Measurements from ENCODE around the gene GTF2A2. TPM values are rescaled to one million over a fixed set of nuclear protein-coding genes. Genes with fewer than 3 reads are reported as not detected.

Gene GTF2A2
- total and polyA plus RNA-seq, 4 donors, result 11.7 to 101 (median 27.2) TPM

DNA sequence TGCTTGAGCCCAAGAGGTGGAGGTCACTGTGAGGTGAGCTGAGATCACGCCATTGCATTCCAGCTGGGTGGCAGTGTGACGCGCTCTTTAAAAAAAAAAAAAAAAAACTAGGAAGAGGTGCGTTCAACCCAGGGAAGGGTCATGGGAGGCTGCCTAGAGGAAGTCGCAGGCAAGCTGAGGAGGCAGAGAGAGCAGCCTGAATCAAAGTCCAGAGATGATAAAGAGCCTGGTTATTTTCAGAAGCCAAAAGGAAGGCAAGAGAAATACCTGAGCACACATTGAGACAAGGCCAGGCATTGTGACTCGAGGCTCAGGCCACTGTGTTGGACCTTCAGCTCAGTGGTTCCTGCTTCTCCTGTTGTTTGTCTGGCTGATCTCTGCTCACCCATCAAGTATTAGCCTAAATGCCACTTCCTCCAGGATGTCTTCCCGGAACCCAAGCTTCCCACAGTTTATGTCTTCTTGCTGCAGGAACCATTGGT, 61.8 kb downstream of the GTF2A2 start (continued):
- TF ChIP-seq, protein P1, sequence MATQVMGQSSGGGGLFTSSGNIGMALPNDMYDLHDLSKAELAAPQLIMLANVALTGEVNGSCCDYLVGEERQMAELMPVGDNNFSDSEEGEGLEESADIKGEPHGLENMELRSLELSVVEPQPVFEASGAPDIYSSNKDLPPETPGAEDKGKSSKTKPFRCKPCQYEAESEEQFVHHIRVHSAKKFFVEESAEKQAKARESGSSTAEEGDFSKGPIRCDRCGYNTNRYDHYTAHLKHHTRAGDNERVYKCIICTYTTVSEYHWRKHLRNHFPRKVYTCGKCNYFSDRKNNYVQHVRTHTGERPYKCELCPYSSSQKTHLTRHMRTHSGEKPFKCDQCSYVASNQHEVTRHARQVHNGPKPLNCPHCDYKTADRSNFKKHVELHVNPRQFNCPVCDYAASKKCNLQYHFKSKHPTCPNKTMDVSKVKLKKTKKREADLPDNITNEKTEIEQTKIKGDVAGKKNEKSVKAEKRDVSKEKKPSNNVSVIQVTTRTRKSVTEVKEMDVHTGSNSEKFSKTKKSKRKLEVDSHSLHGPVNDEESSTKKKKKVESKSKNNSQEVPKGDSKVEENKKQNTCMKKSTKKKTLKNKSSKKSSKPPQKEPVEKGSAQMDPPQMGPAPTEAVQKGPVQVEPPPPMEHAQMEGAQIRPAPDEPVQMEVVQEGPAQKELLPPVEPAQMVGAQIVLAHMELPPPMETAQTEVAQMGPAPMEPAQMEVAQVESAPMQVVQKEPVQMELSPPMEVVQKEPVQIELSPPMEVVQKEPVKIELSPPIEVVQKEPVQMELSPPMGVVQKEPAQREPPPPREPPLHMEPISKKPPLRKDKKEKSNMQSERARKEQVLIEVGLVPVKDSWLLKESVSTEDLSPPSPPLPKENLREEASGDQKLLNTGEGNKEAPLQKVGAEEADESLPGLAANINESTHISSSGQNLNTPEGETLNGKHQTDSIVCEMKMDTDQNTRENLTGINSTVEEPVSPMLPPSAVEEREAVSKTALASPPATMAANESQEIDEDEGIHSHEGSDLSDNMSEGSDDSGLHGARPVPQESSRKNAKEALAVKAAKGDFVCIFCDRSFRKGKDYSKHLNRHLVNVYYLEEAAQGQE (IDR thresholded peaks at IDR 0.05), result no peak
- no peak for TF ChIP-seq TAF1 (conservative IDR thresholded peaks at IDR 0.05)
- no peak for TF ChIP-seq HNF4A (conservative IDR thresholded peaks at IDR 0.05)
- TF ChIP-seq HNF4G (IDR thresholded peaks at IDR 0.05), result no peak
- no peak for TF ChIP-seq FOXA2 (IDR thresholded peaks at IDR 0.05)

DNA sequence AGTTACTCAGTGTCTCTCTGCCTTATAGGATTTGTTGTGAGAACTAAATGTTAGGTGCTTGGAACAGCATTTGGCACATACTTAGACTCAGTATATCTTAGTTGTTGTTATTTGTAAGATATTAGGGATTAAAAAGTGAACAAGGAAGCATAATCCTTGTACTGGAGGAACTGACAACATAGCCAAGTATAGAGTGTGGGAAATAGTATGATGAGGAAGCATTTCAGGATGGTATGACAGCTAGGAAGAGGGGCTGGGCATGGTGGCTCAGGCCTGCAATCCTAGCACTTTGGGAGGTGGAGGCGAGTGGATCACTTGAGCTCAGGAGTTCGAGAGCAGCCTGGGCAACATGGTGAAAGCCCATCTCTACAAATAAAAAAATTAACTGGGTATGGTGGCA, 62.3 kb downstream of the GTF2A2 start:
- H3K27ac ChIP-seq (ENCODE audit: low read depth in 1 of 2, low read length in 2 of 2), result no peak overlapping the region
- no peak for DNase-seq (ENCODE audit: low spot score)
- H3K27me3 ChIP-seq (ENCODE audit: control insufficient read depth in 4 of 4, insufficient read depth in 4 of 4, low read length in 3 of 4), result no peaks in the 10 kb centered on the region
- H3K9ac ChIP-seq (ENCODE audit: low read depth in 1 of 2, low read length in 2 of 2), result no peak overlapping the region
- no peaks in the 10 kb centered on the region for H3K4me1 ChIP-seq (ENCODE audit: control insufficient read depth in 4 of 4, insufficient read depth in 4 of 4, low read length in 3 of 4)
- no peak overlapping the region for H3K4me3 ChIP-seq (ENCODE audit: low read depth in 1 of 3, low read length in 3 of 3)
- TF ChIP-seq, protein P1 (IDR thresholded peaks at IDR 0.05), result no peak
- TF ChIP-seq FOXA1 (IDR thresholded peaks at IDR 0.05) (no peak), YY1 (IDR thresholded peaks at IDR 0.05) (no peak), EGR1 (IDR thresholded peaks at IDR 0.05; ENCODE audit: low read depth in 2 of 2) (no peak), NR2F2 (IDR thresholded peaks at IDR 0.05) (no peak), RXRA (IDR thresholded peaks at IDR 0.05) (no peak), HNF4A (conservative IDR thresholded peaks at IDR 0.05) (no peak), FOXA2 (IDR thresholded peaks at IDR 0.05) (no peak)
- TF ChIP-seq, protein P2, sequence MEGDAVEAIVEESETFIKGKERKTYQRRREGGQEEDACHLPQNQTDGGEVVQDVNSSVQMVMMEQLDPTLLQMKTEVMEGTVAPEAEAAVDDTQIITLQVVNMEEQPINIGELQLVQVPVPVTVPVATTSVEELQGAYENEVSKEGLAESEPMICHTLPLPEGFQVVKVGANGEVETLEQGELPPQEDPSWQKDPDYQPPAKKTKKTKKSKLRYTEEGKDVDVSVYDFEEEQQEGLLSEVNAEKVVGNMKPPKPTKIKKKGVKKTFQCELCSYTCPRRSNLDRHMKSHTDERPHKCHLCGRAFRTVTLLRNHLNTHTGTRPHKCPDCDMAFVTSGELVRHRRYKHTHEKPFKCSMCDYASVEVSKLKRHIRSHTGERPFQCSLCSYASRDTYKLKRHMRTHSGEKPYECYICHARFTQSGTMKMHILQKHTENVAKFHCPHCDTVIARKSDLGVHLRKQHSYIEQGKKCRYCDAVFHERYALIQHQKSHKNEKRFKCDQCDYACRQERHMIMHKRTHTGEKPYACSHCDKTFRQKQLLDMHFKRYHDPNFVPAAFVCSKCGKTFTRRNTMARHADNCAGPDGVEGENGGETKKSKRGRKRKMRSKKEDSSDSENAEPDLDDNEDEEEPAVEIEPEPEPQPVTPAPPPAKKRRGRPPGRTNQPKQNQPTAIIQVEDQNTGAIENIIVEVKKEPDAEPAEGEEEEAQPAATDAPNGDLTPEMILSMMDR (IDR thresholded peaks at IDR 0.05; ENCODE audit: low read depth, low read length, missing input control), result no peak
- 92% methylated on average over 2 of the region's 2 CpGs for WGBS
- no peaks in the 10 kb centered on the region for H3K9me3 ChIP-seq (ENCODE audit: control insufficient read depth in 4 of 4, low read length in 3 of 4)
- no peaks in the 10 kb centered on the region for H3K36me3 ChIP-seq (ENCODE audit: control insufficient read depth in 4 of 4, insufficient read depth in 3 of 4, low read depth in 1 of 4, low read length in 3 of 4)

DNA sequence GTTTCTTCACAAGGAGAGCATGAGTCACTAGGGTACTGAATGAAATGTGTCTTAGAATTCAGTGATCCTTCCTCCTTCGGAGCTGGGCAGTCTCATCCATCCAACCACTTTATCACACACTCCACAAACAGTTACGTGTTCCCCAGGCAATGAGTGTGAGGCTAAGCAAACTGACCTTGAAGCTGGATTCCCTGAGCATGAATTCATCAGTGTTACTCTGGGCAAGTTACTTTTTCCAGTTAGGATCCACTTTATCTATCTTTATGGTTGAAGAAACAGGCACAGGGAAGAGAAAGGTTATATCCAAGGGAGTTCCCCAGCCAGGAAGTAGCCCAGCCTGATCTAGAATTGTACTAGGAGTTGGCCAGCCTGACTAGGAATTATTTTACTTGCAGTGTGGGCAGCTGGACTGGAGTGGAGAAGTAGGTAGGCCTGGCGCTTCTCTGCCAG, 62.8 kb downstream of the GTF2A2 start:
- WGBS, result 58% methylated on average over 3 of the region's 3 CpGs
- H3K9ac ChIP-seq (ENCODE audit: low read depth in 1 of 2, low read length in 2 of 2), result no peak overlapping the region
- H3K4me1 ChIP-seq (ENCODE audit: control insufficient read depth in 4 of 4, insufficient read depth in 4 of 4, low read length in 3 of 4), result no peaks in the 10 kb centered on the region
- no peaks in the 10 kb centered on the region for H3K36me3 ChIP-seq (ENCODE audit: control insufficient read depth in 4 of 4, insufficient read depth in 3 of 4, low read depth in 1 of 4, low read length in 3 of 4)
- H3K4me3 ChIP-seq (ENCODE audit: low read depth in 1 of 3, low read length in 3 of 3), result no peak overlapping the region
- no peak overlapping the region for H3K27ac ChIP-seq (ENCODE audit: low read depth in 1 of 2, low read length in 2 of 2)
- H3K27me3 ChIP-seq (ENCODE audit: control insufficient read depth in 4 of 4, insufficient read depth in 4 of 4, low read length in 3 of 4), result no peaks in the 10 kb centered on the region
- H3K9me3 ChIP-seq (ENCODE audit: control insufficient read depth in 4 of 4, low read length in 3 of 4), result no peaks in the 10 kb centered on the region
- DNase-seq (ENCODE audit: low spot score), result no peak
- TF ChIP-seq FOXA2 (IDR thresholded peaks at IDR 0.05), result no peak
- no peak for TF ChIP-seq JUND (IDR thresholded peaks at IDR 0.05)
- TF ChIP-seq HNF4A (conservative IDR thresholded peaks at IDR 0.05), result no peak
- no peak for TF ChIP-seq TAF1 (conservative IDR thresholded peaks at IDR 0.05)
- TF ChIP-seq RAD21 (IDR thresholded peaks at IDR 0.05), result no peak
- TF ChIP-seq, protein P3, sequence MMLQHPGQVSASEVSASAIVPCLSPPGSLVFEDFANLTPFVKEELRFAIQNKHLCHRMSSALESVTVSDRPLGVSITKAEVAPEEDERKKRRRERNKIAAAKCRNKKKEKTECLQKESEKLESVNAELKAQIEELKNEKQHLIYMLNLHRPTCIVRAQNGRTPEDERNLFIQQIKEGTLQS (IDR thresholded peaks at IDR 0.05), result no peak
- TF ChIP-seq, protein P1 (IDR thresholded peaks at IDR 0.05), result no peak
- no peak for TF ChIP-seq YY1 (IDR thresholded peaks at IDR 0.05)
- TF ChIP-seq, protein P2 (IDR thresholded peaks at IDR 0.05; ENCODE audit: low read depth, low read length, missing input control), result no peak
- TF ChIP-seq NR2F2 (IDR thresholded peaks at IDR 0.05), result no peak

Data from liver (tissue), 9 donors.